ENCODE measurements around the gene MLC1.

MLC1 gene

GRCh38 chr22:50117168-50117762 lies 32.0 kb upstream of the MLC1 start (continued):
- TF ChIP-seq, protein P1, sequence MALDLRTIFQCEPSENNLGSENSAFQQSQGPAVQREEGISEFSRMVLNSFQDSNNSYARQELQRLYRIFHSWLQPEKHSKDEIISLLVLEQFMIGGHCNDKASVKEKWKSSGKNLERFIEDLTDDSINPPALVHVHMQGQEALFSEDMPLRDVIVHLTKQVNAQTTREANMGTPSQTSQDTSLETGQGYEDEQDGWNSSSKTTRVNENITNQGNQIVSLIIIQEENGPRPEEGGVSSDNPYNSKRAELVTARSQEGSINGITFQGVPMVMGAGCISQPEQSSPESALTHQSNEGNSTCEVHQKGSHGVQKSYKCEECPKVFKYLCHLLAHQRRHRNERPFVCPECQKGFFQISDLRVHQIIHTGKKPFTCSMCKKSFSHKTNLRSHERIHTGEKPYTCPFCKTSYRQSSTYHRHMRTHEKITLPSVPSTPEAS (tag by site-specific recombination; IDR thresholded peaks at IDR 0.05) = no peak
- TF ChIP-seq ZNF654 (tag by site-specific recombination; IDR thresholded peaks at IDR 0.05; ENCODE audit: low read depth) = no peak

DNA sequence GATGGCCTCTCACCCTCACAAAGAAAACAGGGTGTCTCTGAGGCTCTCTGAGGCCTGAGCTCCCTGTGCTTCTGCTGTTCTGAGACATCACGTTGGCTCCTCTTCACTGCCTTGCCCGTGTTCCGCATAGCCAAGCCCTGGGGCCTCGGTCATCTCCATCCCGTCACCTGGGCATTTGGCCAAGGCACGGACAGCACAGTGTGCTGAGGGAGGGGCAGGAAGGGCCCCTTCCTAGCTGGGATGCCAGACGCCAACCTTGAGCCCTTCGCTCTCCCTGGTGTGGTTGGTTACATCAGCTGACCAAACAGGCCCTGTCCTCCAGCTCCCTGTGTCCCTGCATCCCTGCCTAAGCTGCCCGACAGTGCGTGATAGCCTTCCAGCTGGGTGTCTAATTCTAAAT lies 30.5 kb upstream of the MLC1 start:
- Histone ChIP-seq H3K4me3 (ENCODE audit: low read depth, low read length) (no peak overlapping the region), H3K9me3 (ENCODE audit: control insufficient read depth, insufficient read depth, low read depth, low read length) (no peaks in the 10 kb centered on the region), H3K4me1 (ENCODE audit: control insufficient read depth, insufficient read depth, low read length) (no peaks in the 10 kb centered on the region), H3K27ac (ENCODE audit: extremely low read depth, low read depth, low read length) (no peak overlapping the region), H3K36me3 (ENCODE audit: control insufficient read depth in 2 of 2, insufficient read depth in 1 of 2, low read length in 2 of 2) (no peaks in the 10 kb centered on the region)
- CTCF ChIA-PET = no interaction called here
- no peak for TF ChIP-seq SP3 (tag by site-specific recombination; IDR thresholded peaks at IDR 0.05)
- TF ChIP-seq ZBTB26 (tag by site-specific recombination; optimal IDR thresholded peaks at IDR 0.05) = no peak
- 0 out of 2 replicates have a peak, but pooled peaks have one; percentile 15 for TF ChIP-seq ZIC2 (tag by site-specific recombination; IDR thresholded peaks at IDR 0.05)
- POLR2A ChIA-PET = interaction anchor here (0.6 to 0.7 kb wide), 4 partner anchors 15 to 410 kb away, joined by 3 to 4 read pairs (median 4); partner anchors contain the start of gene SCO2

GRCh38 chr22:50114221-50115021 lies 29.2 kb upstream of the MLC1 start:
- Histone ChIP-seq H3K36me3 (ENCODE audit: control insufficient read depth in 2 of 2, insufficient read depth in 1 of 2, low read length in 2 of 2) (no peaks in the 10 kb centered on the region), H3K27ac (ENCODE audit: extremely low read depth, low read depth, low read length) (no peak overlapping the region), H3K9me3 (ENCODE audit: control insufficient read depth, insufficient read depth, low read depth, low read length) (no peaks in the 10 kb centered on the region), H3K4me1 (ENCODE audit: control insufficient read depth, insufficient read depth, low read length) (no peaks in the 10 kb centered on the region), H3K4me3 (ENCODE audit: low read depth, low read length) (no peak overlapping the region)
- TF ChIP-seq ZBTB17 (tag by site-specific recombination; IDR thresholded peaks at IDR 0.05) (no peak), MEIS1 (CRISPR knock-in tag; IDR thresholded peaks at IDR 0.05; ENCODE audit: borderline replicate concordance) (no peak), MZF1 (tag by site-specific recombination; IDR thresholded peaks at IDR 0.05; ENCODE audit: borderline replicate concordance) (no peak), SCRT2 (tag by site-specific recombination; IDR thresholded peaks at IDR 0.05) (no peak), PRDM1 (tag by site-specific recombination; IDR thresholded peaks at IDR 0.05) (no peak), MYNN (tag by site-specific recombination; IDR thresholded peaks at IDR 0.05; ENCODE audit: borderline replicate concordance) (no peak), RBAK (tag by site-specific recombination; IDR thresholded peaks at IDR 0.05) (no peak), ZNF19 (tag by site-specific recombination; IDR thresholded peaks at IDR 0.05; ENCODE audit: low read depth) (no peak), ZNF544 (tag by site-specific recombination; IDR thresholded peaks at IDR 0.05) (no peak), ATF2 (tag by site-specific recombination; IDR thresholded peaks at IDR 0.05; ENCODE audit: low read depth) (no peak)
- ChIA-PET CTCF (interaction anchor here (0.8 kb wide), 1 partner anchor 41 kb away, joined by 6 read pairs; no protein-coding TSS in a partner anchor), POLR2A (no interaction called here)

Data from HEK293 (cell line).